Naive thymus-derived CD4-positive, alpha-beta T cell (primary cell): Measurements from ENCODE around the gene ARMC2. TPM values are rescaled to one million over a fixed set of nuclear protein-coding genes. Genes with fewer than 3 reads are reported as not detected.

ENCODE experiments used
- ATAC-seq: fragments of 150-1000 bp; cut with Tn5 transposase; 2 replicates; pipeline ENCODE4 v1.10.0; 2021; ENCODE audit warnings: mild to moderate bottlenecking, moderate library complexity
- CTCF ChIA-PET: fragments of 350-600 bp; sonication (Branson Sonifier 250); formaldehyde crosslinking; loops from one replicate; lab custom pipeline; 2021; ENCODE audit warnings: antibody characterized with exemption; lab: Charles Lee
- POLR2A ChIA-PET: fragments of 350-600 bp; sonication (Branson Sonifier 250); formaldehyde crosslinking; loops from one replicate; lab custom pipeline; 2021; ENCODE audit warnings: antibody characterized with exemption, inconsistent platforms; lab: Charles Lee
- DNase-seq, 9 donors: peaks; one replicate each; pipeline versions ENCODE4 v3.0.0 to v3.0.0-alpha.2; 2020 to 2022; ENCODE audit warnings: mixed read lengths in 1 of 9
- H3K27ac ChIP-seq: one replicate; pipeline ENCODE4 v1.7.0; 2013; ENCODE audit warnings: mild to moderate bottlenecking, low read depth, low read length, moderate library complexity
- H3K27me3 ChIP-seq, 2 donors: one replicate each; pipeline ENCODE4 v1.7.0; 2013; ENCODE audit warnings: low read length in 2 of 2, mild to moderate bottlenecking in 2 of 2, moderate library complexity in 2 of 2; ENCODE audit not compliant: control insufficient read depth in 2 of 2, insufficient read depth in 2 of 2
- H3K36me3 ChIP-seq, 3 experiments: 1 replicate in 2 of 3; 2 replicates in 1 of 3; pipeline ENCODE4 v1.7.0; 2013; ENCODE audit warnings: low read length in 3 of 3, mild to moderate bottlenecking in 3 of 3, moderate library complexity in 1 of 3; ENCODE audit not compliant: insufficient read depth in 3 of 3, control insufficient read depth in 2 of 3
- H3K4me1 ChIP-seq, 2 donors: one replicate each; pipeline ENCODE4 v1.7.0; 2013; ENCODE audit warnings: low read length in 2 of 2, mild to moderate bottlenecking in 2 of 2, moderate library complexity in 1 of 2; ENCODE audit not compliant: control insufficient read depth in 2 of 2, insufficient read depth in 2 of 2
- H3K4me3 ChIP-seq: 2 replicates; pipeline ENCODE4 v1.7.0; 2013; ENCODE audit warnings: mild to moderate bottlenecking, low read length
- H3K9me3 ChIP-seq, 3 experiments: 1 replicate in 2 of 3; 2 replicates in 1 of 3; pipeline ENCODE4 v1.7.0; 2013; ENCODE audit warnings: low read length in 3 of 3; ENCODE audit not compliant: control insufficient read depth in 2 of 3
- H3K27ac Mint-ChIP-seq, 9 donors: one replicate each; pipeline ENCODE4 v1.8.0; 2020 to 2022; ENCODE audit warnings: mixed read lengths in 9 of 9, mild to moderate bottlenecking in 8 of 9, moderate library complexity in 5 of 9, inconsistent platforms in 2 of 9
- H3K27me3 Mint-ChIP-seq, 5 donors: one replicate each; pipeline ENCODE4 v1.8.0; 2021 to 2022; ENCODE audit warnings: mixed read lengths in 5 of 5, mild to moderate bottlenecking in 1 of 5
- H3K36me3 Mint-ChIP-seq, 5 donors: one replicate each; pipeline ENCODE4 v1.8.0; 2020 to 2022; ENCODE audit warnings: mixed read lengths in 5 of 5, mild to moderate bottlenecking in 3 of 5, inconsistent platforms in 1 of 5
- H3K4me1 Mint-ChIP-seq, 7 donors: one replicate each; pipeline ENCODE4 v1.8.0; 2020 to 2022; ENCODE audit warnings: mixed read lengths in 7 of 7, mild to moderate bottlenecking in 3 of 7, inconsistent platforms in 1 of 7
- H3K4me3 Mint-ChIP-seq, 10 donors: one replicate each; pipeline ENCODE4 v1.8.0; 2020 to 2022; ENCODE audit warnings: mild to moderate bottlenecking in 10 of 10, mixed read lengths in 10 of 10, moderate library complexity in 6 of 10, inconsistent platforms in 2 of 10
- H3K9me3 Mint-ChIP-seq, 11 donors: one replicate each; pipeline ENCODE4 v1.8.0; 2020 to 2022; ENCODE audit warnings: mixed read lengths in 11 of 11, mild to moderate bottlenecking in 4 of 11, inconsistent platforms in 1 of 11, moderate library complexity in 1 of 11
- intact Hi-C, 2 donors: fragments of 100-400 bp; cut with micrococcal nuclease; formaldehyde crosslinking; loops; one replicate each; pipeline ENCODE4 v1.15.1; 2023
- polyA plus RNA-seq, 2 donors: library from polyadenylated mRNA; unstranded; fragments of 300-500 nt; fragmentation: Illumina TruSeq; gene quantifications; one replicate each; pipeline ENCODE4 v1.2.3, GENCODE V29; 2021
- total RNA-seq, 6 experiments: library from RNA in 5 of 6; stranded (reverse) in 5 of 6; gene quantifications; 1 replicate in 5 of 6; 2 replicates in 1 of 6; pipeline ENCODE4 v1.2.3 and lab custom pipeline; 2021 to 2026

ARMC2 gene
- total and polyA plus RNA-seq, 7 experiments from 2014 or later, result 3.6 to 12.7 (median 7.1) TPM

GRCh38 chr6:108945681-108946159, 97.5 kb downstream of the ARMC2 start:
- H3K27me3 Mint-ChIP-seq, result peaks cover 0 to 5% (median 0%) of the 10 kb centered on the region in 5 donors
- no peaks in the 10 kb centered on the region for H3K27me3 ChIP-seq
- intact Hi-C loops, result no loop called here
- H3K4me1 Mint-ChIP-seq, result peaks cover 22 to 76% (median 67%) of the 10 kb centered on the region in 7 donors
- no peaks in the 10 kb centered on the region for H3K36me3 ChIP-seq
- H3K4me3 Mint-ChIP-seq, result no peak overlapping the region
- H3K36me3 Mint-ChIP-seq, result peaks cover 0 to 8% (median 0%) of the 10 kb centered on the region in 5 donors
- ATAC-seq (no peak), DNase-seq (no peak)
- peak overlapping the region in 4 of 9 donors; percentile 2 to 32 (median 16) for H3K27ac Mint-ChIP-seq
- POLR2A ChIA-PET, result no interaction called here
- CTCF ChIA-PET, result interaction anchor here (0.9 to 2.0 kb wide), 2 partner anchors 21 to 127 kb away, joined by 3 to 10 read pairs; no protein-coding TSS in a partner anchor
- H3K4me1 ChIP-seq, result peaks cover 28 to 38% of the 10 kb centered on the region in 2 donors
- no peak overlapping the region for H3K4me3 ChIP-seq
- peaks cover 0 to 5% (median 0%) of the 10 kb centered on the region in 11 donors for H3K9me3 Mint-ChIP-seq
- H3K27ac ChIP-seq, result no peak overlapping the region
- no peaks in the 10 kb centered on the region for H3K9me3 ChIP-seq

- no peak for ATAC-seq
- no peak overlapping the region for H3K4me3 ChIP-seq
- intact Hi-C loops, result no loop called here
These were observed 98.5 kb downstream of the ARMC2 start for GRCh38 chr6:108946695-108947094.

GRCh38 chr6:108947114-108947854, 99.1 kb downstream of the ARMC2 start:
- intact Hi-C loops, result no loop called here
- Histone ChIP-seq H3K27ac (no peak overlapping the region), H3K27me3 (no peaks in the 10 kb centered on the region), H3K9me3 (no peaks in the 10 kb centered on the region), H3K4me3 (no peak overlapping the region), H3K36me3 (no peaks in the 10 kb centered on the region), H3K4me1 (peaks cover 15 to 22% of the 10 kb centered on the region in 2 donors)
- H3K36me3 Mint-ChIP-seq, result peaks cover 0 to 6% (median 0%) of the 10 kb centered on the region in 5 donors
- CTCF ChIA-PET, result interaction anchor here (0.6 to 0.9 kb wide), 2 partner anchors 8 to 405 kb away, joined by 3 to 5 read pairs; no protein-coding TSS in a partner anchor
- no peak for ATAC-seq
- POLR2A ChIA-PET, result interaction anchor here (0.5 to 0.6 kb wide), 2 partner anchors 15 to 17 kb away, joined by 3 read pairs; no protein-coding TSS in a partner anchor
- peak overlapping the region in 6 of 9 donors; percentile 1 to 39 (median 14) for H3K27ac Mint-ChIP-seq
- no peak for DNase-seq
- H3K9me3 Mint-ChIP-seq, result peaks cover 0 to 5% (median 0%) of the 10 kb centered on the region in 11 donors
- peaks cover 0 to 5% (median 0%) of the 10 kb centered on the region in 5 donors for H3K27me3 Mint-ChIP-seq
- peaks cover 19 to 62% (median 51%) of the 10 kb centered on the region in 7 donors for H3K4me1 Mint-ChIP-seq
- H3K4me3 Mint-ChIP-seq, result no peak overlapping the region

More at GRCh38 chr6:108946695-108947094, 98.5 kb downstream of the ARMC2 start:
- ChIA-PET POLR2A (interaction anchor here (0.6 kb wide), 1 partner anchor 16 kb away, joined by 3 read pairs; no protein-coding TSS in a partner anchor), CTCF (interaction anchor here (0.6 kb wide), 1 partner anchor 9 kb away, joined by 3 read pairs; no protein-coding TSS in a partner anchor)
- H3K27me3 Mint-ChIP-seq, result peaks cover 0 to 5% (median 0%) of the 10 kb centered on the region in 5 donors
- H3K36me3 Mint-ChIP-seq, result peaks cover 0 to 6% (median 0%) of the 10 kb centered on the region in 5 donors
- peaks cover 24 to 68% (median 57%) of the 10 kb centered on the region in 7 donors for H3K4me1 Mint-ChIP-seq
- peak overlapping the region in 5 of 9 donors; percentile 1 to 39 (median 13) for H3K27ac Mint-ChIP-seq
- no peak for DNase-seq
- H3K4me3 Mint-ChIP-seq, result no peak overlapping the region
- Histone ChIP-seq H3K27me3 (no peaks in the 10 kb centered on the region), H3K27ac (no peak overlapping the region), H3K36me3 (no peaks in the 10 kb centered on the region), H3K9me3 (no peaks in the 10 kb centered on the region), H3K4me1 (peaks cover 21 to 28% of the 10 kb centered on the region in 2 donors)
- peaks cover 0 to 5% (median 0%) of the 10 kb centered on the region in 11 donors for H3K9me3 Mint-ChIP-seq

- Mint-ChIP-seq H3K27ac (peak overlapping the region in 1 of 9 donors; percentile 42), H3K4me3 (no peak overlapping the region), H3K27me3 (peaks cover 0 to 5% (median 0%) of the 10 kb centered on the region in 5 donors), H3K36me3 (peaks cover 0 to 6% (median 0%) of the 10 kb centered on the region in 5 donors), H3K9me3 (peaks cover 0 to 5% (median 0%) of the 10 kb centered on the region in 11 donors), H3K4me1 (peaks cover 12 to 53% (median 42%) of the 10 kb centered on the region in 7 donors)
- Histone ChIP-seq H3K27me3 (no peaks in the 10 kb centered on the region), H3K9me3 (no peaks in the 10 kb centered on the region), H3K27ac (no peak overlapping the region), H3K4me3 (no peak overlapping the region), H3K36me3 (no peaks in the 10 kb centered on the region), H3K4me1 (peaks cover 6 to 18% of the 10 kb centered on the region in 2 donors)
- ATAC-seq (no peak), DNase-seq (no peak)
- intact Hi-C loops, result no loop called here
- ChIA-PET CTCF (interaction anchor here (0.7 to 0.9 kb wide), 2 partner anchors 124 to 406 kb away, joined by 5 read pairs; no protein-coding TSS in a partner anchor), POLR2A (interaction anchor here (0.5 to 0.6 kb wide), 2 partner anchors 61 to 98 kb away, joined by 3 read pairs; no protein-coding TSS in a partner anchor)
These were observed 100.0 kb downstream of the ARMC2 start for GRCh38 chr6:108948181-108948661.

- intact Hi-C loops, result no loop called here
- CTCF ChIA-PET, result no interaction called here
- Histone ChIP-seq H3K27ac (no peak overlapping the region), H3K9me3 (no peaks in the 10 kb centered on the region), H3K4me1 (peaks cover 0 to 4% of the 10 kb centered on the region in 2 donors), H3K36me3 (no peaks in the 10 kb centered on the region), H3K27me3 (no peaks in the 10 kb centered on the region), H3K4me3 (no peak overlapping the region)
- DNase-seq (no peak), ATAC-seq (no peak)
- Mint-ChIP-seq H3K4me3 (no peak overlapping the region), H3K27me3 (peaks cover 0 to 5% (median 0%) of the 10 kb centered on the region in 5 donors), H3K9me3 (peaks cover 0 to 5% (median 0%) of the 10 kb centered on the region in 11 donors), H3K27ac (no peak overlapping the region), H3K4me1 (peaks cover 15 to 34% (median 26%) of the 10 kb centered on the region in 7 donors), H3K36me3 (peaks cover 0 to 8% (median 7%) of the 10 kb centered on the region in 5 donors)
- POLR2A ChIA-PET, result no interaction called here
These were observed 103.2 kb downstream of the ARMC2 start for GRCh38 chr6:108951351-108951953.

GRCh38 chr6:108952776-108953486, 104.7 kb downstream of the ARMC2 start:
- no peak overlapping the region for H3K4me3 Mint-ChIP-seq
- H3K4me1 ChIP-seq, result no peaks in the 10 kb centered on the region
- peaks cover 8 to 26% (median 16%) of the 10 kb centered on the region in 7 donors for H3K4me1 Mint-ChIP-seq
- H3K27me3 Mint-ChIP-seq, result no peaks in the 10 kb centered on the region
- no peak overlapping the region for H3K27ac ChIP-seq
- H3K27ac Mint-ChIP-seq, result no peak overlapping the region
- H3K9me3 Mint-ChIP-seq, result no peaks in the 10 kb centered on the region
- H3K36me3 Mint-ChIP-seq, result peaks cover 0 to 11% (median 2%) of the 10 kb centered on the region in 5 donors
- H3K4me3 ChIP-seq, result no peak overlapping the region
- DNase-seq (no peak), ATAC-seq (no peak)
- intact Hi-C loops, result no loop called here
- no peaks in the 10 kb centered on the region for H3K36me3 ChIP-seq
- no peaks in the 10 kb centered on the region for H3K9me3 ChIP-seq
- H3K27me3 ChIP-seq, result no peaks in the 10 kb centered on the region
- ChIA-PET POLR2A (no interaction called here), CTCF (no interaction called here)
